ENCODE results near the gene CENPM.

DNA sequence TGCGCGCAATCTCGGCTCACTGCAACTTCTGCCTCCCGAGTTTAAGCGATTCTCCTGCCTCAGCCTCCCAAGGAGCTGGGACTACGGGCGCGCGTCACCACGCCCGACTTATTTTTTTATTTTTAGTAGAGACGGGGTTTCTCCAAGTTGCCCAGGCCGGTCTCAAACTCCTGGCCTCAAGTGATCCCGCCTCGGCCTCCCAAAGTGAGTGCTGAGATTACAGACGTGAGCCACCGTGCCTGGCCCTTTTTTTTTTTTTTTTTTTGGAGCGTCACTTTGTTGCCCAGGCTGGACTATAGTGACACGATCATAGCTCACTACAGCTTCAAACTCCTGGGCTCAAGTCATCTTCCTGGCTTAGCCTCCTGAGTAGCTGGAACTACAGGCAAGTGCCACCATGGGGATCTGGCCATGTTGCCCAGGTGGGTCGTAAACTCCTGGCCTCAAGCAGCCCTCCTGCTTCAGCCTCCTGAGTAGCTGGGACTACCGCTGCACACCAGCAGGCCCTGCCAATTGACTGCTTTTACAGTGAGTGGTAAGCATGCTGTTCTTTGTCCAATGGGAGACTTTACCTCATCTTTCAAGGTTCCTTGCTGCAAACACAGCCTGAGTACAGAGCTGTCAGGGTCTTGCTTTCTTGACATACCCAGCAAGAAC is 600 bp upstream of the CENPM start:
- TF ChIP-seq, protein P1, sequence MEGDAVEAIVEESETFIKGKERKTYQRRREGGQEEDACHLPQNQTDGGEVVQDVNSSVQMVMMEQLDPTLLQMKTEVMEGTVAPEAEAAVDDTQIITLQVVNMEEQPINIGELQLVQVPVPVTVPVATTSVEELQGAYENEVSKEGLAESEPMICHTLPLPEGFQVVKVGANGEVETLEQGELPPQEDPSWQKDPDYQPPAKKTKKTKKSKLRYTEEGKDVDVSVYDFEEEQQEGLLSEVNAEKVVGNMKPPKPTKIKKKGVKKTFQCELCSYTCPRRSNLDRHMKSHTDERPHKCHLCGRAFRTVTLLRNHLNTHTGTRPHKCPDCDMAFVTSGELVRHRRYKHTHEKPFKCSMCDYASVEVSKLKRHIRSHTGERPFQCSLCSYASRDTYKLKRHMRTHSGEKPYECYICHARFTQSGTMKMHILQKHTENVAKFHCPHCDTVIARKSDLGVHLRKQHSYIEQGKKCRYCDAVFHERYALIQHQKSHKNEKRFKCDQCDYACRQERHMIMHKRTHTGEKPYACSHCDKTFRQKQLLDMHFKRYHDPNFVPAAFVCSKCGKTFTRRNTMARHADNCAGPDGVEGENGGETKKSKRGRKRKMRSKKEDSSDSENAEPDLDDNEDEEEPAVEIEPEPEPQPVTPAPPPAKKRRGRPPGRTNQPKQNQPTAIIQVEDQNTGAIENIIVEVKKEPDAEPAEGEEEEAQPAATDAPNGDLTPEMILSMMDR (conservative IDR thresholded peaks at IDR 0.05 in 1 of 2, IDR thresholded peaks at IDR 0.05 in 1 of 2; ENCODE audit: low read depth in 1 of 2, low read length in 2 of 2), result no peak
- TF ChIP-seq EZH2 (IDR thresholded peaks at IDR 0.05; ENCODE audit: low read length, missing control alignments), result no peak
